Superior temporal gyrus (tissue), 1 donor: ENCODE measurements around the gene NRF1.

ENCODE experiments used
- DNase-seq: peaks from one replicate; pipeline ENCODE4 v3.0.0-alpha.2; 2016; ENCODE audit errors: extremely low spot score

Gene NRF1

GRCh38 chr7:129771201-129771927 lies 159.8 kb downstream of the NRF1 start:
- no peak for DNase-seq

- no peak for DNase-seq
Observed at GRCh38 chr7:129771928-129772479, 160.5 kb downstream of the NRF1 start.

- DNase-seq, result no peak
Observed at GRCh38 chr7:129772646-129773280, 161.2 kb downstream of the NRF1 start.

- no peak for DNase-seq
Observed at GRCh38 chr7:129773328-129773731, 161.8 kb downstream of the NRF1 start.

GRCh38 chr7:129773871-129774270 lies 162.4 kb downstream of the NRF1 start:
- DNase-seq, result no peak

GRCh38 chr7:129774359-129774758 lies 162.8 kb downstream of the NRF1 start:
- no peak for DNase-seq

- no peak for DNase-seq
Observed at GRCh38 chr7:129774871-129775694, 163.6 kb downstream of the NRF1 start.

GRCh38 chr7:129775695-129776361 lies 164.3 kb downstream of the NRF1 start:
- no peak for DNase-seq

GRCh38 chr7:129776362-129776722 lies 164.8 kb downstream of the NRF1 start:
- no peak for DNase-seq

- DNase-seq, result no peak
Observed at GRCh38 chr7:129777195-129777844, 165.8 kb downstream of the NRF1 start.

GRCh38 chr7:129777993-129778769 lies 166.7 kb downstream of the NRF1 start:
- DNase-seq, result no peak

GRCh38 chr7:129778770-129779601 lies 167.5 kb downstream of the NRF1 start:
- no peak for DNase-seq

- DNase-seq, result no peak
Observed at GRCh38 chr7:129779602-129780256, 168.2 kb downstream of the NRF1 start.

GRCh38 chr7:129780257-129780973 lies 168.9 kb downstream of the NRF1 start:
- no peak for DNase-seq

- DNase-seq, result no peak
Observed at GRCh38 chr7:129780974-129781927, 169.7 kb downstream of the NRF1 start.

- DNase-seq, result no peak
Observed at GRCh38 chr7:129781928-129782817, 170.7 kb downstream of the NRF1 start.
